Fibroblast of peridontal ligament (primary cell): ENCODE measurements around the gene CLCNKB.
A peak's percentile ranks its signal among the peaks of the same experiment; 100 is the strongest.
"Not testable (repeated sequence)": the region's sequence is repeated elsewhere in the genome, so short reads cannot be mapped to it uniquely, and the experiment has no call there.

ENCODE experiments used
- DNase-seq: peaks from one replicate; pipeline ENCODE4 v3.0.0-alpha.2; 2010; ENCODE audit errors: extremely low read depth

The CLCNKB gene

DNA sequence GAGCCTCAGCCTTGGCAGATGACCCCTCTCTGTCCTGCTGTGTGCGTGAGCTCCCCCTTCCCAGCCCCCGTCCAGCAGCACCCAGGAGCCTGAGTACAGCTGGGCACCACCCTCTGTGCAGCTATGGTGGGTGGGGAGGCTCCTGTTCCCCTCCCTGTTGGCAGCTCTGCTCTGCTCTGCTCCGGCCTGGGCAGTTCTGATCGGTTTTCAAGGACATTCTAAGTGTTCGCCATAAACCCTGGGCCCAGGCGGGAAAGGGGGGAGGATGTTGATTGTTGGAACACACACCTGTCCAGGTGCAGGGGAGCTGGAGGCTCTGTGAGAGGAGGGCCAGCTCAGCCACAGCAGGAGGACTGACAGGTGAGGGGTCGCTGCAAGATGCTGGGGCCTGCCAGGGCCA, at the start of gene CLCNKB:
Gene CLCNKB, plus strand, starts transcription at position 262 of the 400 bp plus-strand sequence. CDS start 711 bp downstream, outside the sequence.
- DNase-seq = no peak

DNA sequence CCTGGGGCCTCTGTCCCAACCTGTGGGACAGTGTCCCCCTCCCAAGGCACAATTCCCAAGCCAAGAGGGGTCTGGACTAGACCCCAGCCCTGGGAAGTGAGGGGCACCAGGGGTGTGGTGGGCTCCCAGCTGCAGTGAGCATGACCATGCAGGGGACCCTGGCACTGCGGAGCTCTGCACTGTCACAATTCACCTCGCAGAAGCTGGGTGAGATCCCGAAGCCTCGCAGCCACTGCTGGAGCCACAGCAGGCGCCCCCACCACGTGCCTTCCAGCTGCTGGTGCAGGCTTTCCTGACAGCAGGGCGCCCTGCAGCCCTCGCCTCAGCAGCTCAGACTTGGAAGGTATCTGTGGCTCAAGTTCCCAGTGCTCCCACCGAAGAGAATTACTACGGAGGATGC, 49.5 kb upstream of the CLCNKB start:
- DNase-seq = no peak

DNA sequence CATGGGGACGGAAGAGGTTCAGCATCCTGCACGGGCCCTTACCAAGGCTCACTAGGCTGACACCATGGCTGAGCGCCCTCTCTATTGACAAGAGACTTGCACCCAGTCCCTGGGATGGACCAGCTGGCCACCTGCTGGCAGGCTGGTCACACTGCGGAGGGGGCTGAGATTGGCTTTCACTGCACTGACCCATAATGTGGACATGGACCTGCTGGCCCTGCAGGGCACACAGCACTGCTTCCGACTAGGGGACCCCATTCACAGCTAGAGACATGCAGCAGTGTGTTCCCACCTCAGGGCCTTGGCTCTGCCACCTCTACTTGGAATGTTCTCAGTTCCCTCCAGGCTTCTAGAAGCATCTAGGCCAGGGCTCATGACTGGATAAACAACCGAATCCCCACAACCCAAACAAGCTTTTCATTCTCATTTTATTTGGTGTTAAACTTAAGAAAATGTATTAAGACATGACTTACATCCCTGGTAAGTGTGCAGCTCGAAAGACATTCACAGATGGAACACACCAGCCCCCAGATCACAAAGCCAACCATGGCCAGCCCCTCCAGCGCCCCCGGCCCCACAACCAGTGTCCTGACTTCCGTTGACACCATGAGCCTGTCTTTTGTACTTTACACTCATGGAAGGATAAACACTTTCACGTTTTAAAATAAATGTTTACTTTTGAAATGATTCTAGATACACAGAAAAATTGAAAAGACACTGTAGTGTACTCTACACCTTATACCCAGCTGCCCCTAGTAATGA, 48.8 kb upstream of the CLCNKB start:
- DNase-seq = peak; percentile 61

DNA sequence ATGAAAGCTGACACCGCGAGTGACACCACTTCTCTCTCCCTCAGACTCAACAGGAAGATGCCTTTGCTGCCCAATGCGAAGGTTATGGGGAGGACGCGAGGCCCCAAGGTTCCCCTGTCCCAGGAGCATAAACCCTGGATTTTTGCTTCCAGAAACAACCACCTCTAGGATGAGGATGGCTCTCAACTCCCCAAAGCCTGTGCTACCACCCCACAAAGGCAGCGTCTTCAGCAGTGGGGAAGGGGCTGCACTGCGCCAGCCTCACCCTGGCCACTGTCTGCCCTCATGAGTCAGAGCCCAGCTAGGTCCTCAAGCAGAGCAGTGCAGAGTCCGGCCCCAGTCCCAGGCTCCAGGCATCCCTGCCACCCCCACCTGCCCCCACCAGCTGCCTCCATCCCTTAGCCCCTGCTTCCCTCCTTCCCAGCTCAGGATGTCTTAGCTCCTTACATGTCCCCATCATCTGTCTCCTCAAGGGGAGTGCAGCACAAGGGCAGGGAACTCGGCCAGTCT, 46.5 kb upstream of the CLCNKB start:
- no peak for DNase-seq

DNA sequence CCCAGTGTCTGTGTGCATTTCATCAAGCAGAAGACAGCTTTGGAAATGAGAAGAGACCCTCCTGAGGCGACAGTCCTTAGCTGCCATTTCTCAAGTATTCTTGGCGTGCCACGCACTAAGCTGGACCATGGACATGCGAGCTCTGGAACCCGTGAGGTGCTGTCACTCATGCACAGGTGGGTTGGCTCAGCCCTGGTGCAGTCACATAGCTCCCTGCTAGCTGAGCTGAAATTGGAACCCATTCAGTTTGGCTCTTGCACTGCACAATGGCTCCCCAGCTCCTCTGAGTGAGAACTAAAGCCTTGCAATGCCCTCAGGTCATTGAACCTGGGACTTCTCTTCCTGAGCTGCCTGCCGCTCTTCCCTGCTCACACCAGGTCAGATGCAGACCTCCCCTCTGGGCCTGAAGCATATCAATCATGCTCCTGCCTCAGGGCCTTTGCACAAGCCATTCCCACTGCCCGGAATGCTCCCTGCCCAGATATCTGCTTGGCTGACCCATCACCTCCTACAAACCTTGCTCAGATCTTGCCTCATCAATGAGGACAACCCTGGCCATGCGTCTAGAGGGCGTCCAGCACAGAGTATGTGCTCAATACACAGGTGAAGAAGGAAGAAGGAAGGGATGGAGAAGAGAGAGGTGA, 45.8 kb upstream of the CLCNKB start:
- DNase-seq = no peak

DNA sequence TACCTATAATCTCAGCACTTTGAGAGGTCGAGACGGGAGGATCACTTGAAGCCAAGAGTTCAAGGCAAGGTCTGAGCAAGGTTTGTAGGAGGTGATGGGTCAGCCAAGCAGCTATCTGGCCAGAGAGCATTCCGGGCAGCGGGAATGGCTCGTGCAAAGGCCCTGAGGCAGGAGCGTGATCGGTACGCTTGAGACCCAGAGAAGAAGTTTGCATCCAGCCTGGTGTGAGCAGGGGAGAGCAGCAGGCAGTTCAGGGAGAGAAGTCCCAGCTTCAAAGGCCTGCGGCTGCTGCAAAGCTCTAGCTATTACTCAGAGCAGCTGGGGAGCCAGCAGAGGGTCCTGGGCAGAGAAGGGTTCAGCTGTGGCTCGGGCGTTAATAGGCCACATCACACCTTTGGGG, 44.7 kb upstream of the CLCNKB start:
- no peak for DNase-seq

DNA sequence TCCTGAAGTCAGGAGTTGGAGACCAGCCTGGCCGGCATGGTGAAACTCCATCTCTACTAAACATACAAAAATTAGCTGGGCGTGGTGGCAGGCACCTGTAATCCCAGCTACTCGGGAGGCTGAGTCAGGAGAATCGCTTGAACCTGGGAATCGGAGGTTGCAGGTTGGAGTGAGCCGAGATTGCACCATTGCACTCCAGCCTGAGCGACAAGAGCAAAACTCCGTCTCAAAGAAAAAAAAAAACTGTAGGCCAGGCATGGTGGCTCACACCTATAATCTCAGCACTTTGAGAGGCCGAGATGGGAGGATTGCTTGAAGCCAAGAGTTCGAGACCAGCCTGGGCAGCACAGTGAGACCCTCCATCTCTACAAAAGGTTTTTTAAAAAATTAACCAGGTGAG, 42.3 kb upstream of the CLCNKB start:
- DNase-seq = not testable (repeated sequence)

DNA sequence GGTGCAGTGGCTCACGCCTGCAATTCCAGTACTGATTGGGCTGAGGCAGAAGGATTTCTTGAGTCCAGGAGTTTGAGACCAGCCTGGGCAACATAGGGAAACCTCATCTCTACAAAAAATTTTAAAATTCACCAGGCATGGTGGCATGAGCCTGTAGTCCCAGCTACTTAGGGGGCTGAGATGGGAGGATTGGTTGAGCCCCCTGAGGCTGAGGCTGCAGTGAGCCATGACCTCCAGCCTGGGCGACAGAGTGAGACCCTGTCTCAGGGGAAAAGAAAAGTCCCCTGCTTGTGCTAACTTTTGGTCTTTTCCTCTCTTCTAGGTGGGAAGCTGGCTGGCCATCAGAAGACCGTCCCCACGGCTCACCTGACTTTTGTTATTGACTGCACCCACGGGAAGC, 38.0 kb upstream of the CLCNKB start:
- no peak for DNase-seq

DNA sequence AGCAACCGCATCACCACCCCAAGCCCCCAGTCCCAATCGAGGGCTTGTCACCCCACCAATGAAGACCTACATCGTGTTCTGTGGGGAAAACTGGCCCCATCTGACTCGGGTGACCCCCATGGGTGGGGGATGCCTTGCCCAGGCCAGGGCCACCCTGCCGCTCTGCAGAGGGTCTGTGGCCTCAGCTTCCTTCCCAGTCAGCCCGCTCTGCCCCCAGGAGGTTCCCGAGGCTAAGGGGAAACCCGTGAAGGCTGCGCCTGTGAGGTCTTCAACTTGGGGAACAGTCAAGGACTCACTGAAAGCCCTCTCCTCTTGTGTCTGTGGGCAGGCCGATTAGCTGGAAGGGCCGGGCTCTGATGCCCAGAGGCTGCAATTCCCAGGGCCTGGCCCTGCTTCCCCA, 37.6 kb upstream of the CLCNKB start:
- no peak for DNase-seq

DNA sequence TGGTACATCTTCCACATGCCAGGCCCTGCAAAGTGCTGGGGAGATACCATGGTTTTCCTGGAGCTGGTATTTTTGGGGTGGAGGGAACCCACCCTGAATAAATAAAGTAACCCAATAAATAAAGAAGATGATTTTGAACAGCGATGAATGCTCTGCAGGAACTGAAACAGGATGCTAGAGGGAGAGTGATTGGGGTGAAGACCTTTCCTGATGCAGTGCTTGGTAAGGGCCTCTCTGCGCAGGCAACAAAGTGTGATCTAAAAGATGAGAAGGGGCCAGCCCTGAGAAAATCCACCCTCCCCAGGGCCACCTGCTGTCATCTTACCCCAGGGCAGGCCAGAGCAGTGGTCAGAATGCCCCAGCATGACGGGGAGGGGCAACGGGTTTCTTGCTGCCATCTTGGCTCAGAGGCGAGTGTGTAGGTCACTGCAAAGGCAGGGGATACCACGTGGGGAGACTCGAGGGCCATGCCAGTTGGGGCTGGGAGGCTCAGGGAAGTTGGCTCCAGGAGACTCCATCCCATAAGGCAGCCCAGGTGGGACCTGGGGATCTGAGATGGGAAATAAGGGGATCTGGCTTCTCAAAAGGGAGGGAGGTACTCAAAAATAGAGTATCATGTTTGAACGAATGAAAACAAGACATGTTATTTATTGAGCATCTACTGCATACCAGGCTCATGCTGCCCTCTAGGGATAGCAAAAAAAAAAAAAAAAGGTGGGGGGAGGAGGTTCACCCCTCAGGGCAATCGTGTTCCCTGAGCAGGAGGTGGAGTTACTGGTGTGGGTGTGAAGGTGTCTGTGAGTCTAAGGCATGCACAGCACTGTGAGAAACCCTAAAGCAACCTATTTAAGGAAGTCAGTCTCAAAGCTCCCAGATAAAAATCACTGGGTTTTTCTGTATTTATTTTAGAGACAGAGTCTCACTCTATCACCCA, 36.8 kb upstream of the CLCNKB start:
- no peak for DNase-seq

DNA sequence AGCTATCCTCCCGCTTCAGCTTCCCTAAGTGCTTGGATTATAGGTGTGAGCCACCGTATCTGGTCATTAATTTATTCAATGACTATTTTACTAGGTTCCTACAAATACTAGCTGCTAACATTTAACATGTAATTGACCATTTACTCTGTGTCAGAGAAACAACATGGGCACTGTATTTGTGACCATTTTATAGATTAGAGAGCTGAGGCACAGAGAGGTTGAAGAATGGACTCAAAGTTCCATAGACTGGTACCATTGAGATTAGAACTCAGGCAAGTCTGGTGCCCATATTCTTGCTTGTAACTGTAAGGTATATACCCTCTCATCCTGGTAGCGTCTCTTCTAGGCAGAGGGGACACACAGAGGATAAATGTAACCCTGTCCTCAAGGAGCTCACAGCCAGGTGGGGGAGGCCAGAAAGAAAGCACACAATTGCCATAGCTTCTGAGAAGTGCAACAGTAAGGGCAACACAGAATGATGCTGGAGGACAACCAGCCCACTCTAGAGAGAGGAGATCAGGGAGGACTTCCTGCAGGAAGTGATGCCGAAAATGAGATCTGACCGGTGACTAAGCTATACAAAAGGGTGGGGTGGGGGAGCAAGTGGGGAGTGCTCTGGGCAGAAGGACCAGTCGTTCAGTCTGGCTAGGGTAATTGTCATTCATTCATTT, 35.8 kb upstream of the CLCNKB start:
- DNase-seq = no peak

DNA sequence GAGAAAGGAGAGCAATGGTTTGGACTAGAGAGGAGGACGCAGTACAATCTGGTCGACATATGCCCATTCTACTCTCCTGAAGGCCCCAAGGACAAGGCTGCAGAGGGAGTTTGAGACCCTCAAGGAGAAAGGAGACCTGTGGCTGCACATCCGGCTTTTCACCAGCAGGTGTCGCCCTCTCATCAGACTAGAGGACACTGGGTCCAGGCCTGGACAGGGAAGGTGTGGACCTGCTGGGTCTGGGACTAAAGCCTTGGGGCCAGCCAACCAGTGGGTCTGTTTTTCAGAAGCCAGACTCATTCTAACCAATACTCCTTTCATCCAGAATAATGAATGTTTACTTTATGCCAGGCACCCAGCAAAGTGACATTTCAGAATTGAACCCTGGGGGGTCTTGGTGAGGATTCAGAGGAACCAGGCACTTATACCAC, 34.5 kb upstream of the CLCNKB start:
- peak; percentile 72 for DNase-seq

DNA sequence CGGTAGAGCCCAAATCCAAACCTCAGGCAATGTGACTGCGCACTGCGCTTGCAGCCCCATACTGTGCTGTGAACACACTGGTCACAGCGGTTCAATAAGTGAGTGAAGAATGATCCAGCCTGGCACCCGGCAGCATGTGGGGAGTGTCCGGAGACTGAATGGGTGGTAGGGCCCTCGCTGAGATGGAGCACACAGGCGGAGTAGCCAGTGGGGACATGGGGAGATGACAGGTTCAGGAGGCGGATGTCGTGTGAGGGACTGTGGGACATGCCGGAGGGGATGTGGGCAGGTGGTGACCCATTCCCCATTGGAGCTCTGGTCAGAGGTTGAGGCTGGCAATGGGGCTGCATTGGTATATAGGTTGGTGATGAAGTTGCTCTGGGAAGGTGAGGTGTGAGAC, 33.9 kb upstream of the CLCNKB start:
- no peak for DNase-seq

DNA sequence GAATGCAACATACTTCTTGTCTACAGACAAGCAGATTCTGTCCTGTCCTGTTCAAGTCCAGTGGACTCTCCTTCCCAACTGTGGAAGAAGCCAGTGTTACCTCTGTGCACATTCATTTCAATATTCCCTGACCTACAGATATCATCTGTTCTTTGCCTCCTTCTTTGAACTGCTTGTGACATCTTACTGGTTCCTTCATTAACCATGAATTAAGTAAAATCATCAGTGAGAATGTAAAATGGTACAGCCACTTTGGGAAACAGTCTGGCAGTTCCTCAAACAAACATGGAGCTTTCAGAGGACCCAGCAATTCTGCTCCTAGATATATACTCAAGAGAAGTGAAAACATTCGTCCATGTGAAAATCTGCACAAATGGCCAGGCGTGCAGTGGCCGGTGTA, 32.7 kb upstream of the CLCNKB start:
- no peak for DNase-seq

DNA sequence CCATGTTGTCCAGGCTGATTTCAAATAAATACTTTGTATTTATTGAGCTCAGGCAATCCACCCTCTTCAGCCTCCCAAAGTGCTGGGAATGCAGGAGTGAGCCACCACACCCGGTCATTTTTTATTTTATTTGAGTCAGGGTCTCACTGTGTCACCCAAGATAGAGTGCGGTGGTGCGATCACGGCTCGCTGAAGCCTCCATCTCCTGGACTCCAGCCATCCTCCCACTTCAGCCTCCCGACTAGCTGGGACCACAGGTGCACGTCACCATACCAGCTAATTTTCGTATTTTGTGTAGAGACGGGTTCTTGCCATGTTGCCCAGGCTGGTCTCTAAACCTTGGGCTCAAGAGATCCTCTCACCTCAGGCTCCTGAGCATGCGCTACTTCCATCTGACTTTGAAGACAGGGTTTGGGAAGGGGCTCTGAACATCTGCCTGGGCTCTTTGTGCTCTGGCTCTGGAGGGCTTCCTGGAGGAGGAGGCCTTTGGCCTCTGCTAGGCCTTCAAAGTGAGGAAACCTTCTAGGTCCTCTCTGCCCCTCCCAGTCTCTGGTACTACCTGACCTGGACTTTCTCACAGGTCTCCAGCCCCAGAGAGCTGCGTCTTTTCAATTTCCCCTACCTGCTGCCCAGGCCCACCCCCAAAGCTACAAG, 31.5 kb upstream of the CLCNKB start:
- DNase-seq = no peak

DNA sequence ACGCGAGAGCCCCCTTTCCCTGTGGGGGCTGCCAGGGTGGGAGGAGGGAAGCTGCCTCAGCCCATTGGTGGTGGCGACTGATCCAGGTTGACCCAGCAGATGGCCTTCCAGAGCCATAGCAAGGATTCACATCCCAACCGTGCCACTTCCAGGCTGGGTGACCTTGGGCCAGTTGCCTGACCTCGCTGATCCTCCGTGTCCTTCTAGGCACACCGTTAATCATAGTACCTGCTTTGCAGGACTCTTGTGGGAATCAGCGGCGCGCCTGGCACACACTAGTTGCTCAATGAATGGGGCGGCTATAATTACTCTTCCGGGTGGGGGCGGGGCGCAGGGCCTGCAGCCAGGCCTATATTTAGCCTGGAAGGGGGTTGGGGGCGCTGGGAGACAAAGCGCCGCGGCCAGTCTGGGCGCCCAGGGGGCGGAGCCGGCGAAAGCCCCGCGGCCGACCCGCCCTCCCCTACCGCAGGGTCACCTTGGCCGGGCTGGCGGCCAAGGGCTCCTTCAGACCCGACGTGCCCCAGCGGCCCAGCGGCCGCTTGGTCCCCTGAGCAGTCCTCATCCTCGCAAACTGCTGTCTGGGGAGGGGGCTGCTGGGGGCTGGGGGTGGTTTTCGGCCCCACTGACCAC, 30.9 kb upstream of the CLCNKB start:
- peak; percentile 35 for DNase-seq

DNA sequence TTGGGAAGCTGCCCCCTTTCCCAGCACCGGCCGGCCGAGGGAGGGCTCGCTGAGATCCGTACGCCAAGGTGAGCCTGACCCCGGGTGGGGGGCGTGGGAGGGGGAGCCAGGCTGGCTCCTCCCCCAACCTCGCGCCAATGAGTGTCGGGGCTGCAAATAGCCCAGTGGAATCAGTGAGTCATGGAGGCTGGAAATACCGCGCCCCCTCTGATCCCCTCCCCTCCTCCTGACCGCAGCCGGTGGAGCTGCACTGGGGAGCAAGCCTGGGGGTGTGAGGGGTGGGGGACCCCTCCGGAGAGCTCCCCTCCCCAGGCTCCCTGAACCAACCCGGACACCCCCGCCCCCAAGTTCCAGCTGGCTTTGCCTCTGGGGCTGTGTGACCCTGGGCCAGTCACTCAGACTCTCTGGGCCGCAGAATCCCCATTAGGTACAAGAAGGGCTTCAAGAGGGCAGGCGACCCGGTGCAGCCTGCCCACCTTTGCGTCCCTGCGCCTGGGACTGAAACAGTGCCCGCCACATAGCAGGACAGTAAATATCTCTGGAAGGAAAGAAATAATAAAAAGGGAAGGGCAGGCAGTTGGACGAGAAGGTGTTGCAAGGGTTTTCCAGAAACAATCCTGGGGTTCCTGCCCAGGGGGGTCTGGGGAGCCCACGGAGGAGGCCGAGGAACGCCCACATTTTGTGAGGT, 30.2 kb upstream of the CLCNKB start:
- peak; percentile 60 for DNase-seq

DNA sequence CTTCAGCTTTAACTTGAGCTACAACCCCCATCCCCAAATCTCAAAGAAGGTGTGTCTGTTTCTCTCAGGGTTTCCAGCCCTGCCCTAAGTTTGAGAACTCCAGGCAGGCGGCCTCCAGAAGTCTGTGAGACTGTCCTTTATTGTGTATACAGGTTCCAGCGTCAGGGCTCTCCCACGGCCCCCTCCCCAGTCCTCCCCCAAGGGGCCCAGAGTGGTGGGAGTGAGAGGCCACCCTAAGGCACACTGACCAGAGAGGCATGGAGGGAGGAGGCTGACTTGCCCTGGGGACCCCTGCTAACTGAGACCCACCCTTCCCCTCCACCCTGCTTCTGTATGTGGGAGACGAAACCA, 29.7 kb upstream of the CLCNKB start:
- DNase-seq = no peak

DNA sequence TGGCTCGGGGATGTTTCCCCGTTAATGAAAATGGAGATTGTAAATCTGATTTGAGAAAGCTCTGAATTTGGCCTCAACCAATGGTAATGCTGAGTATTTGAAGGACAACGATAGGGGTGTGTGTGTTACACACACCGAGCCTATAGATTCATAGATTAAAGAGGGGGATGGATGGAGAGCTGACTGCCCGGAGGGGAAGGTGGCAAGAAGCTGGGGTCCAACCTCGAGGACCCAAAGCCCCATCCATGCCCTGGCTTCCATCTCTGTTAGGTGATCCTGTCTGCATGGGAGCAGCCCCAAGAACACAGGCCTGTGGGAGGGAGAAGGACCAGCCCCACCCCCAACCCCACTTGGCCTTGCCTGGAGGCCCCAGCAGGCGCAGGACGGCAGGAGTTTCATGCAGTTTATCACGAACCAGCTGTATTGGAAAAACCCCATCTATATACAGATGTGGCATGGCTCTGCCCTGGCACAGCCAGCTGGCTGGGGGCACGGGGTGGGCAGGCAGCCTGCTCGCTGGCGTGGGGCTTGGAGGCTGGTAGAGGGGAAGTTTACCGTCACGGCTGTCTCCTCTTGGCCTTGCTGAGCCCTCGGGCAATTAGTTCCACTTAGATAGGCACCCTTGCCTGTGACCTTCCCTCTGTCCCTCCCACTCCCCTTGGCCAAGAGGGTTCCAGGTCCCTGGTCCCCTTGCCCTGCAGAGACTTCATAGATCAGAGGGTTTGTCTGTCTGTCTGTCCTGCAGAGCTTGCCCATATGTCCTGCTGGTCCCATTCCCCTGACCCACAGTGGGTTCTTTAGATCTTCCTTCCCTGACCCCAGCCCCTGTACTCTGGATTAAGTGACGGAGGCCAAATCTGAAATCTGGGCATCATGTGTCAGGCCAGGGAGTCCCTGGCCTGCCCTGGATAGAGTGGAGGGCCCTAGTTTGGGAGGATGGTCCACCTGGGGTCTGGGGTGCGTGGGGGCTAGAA, 28.8 kb upstream of the CLCNKB start:
- no peak for DNase-seq
